HL-60 (cell line): ENCODE results near the gene SLC3A2.

Source experiments
- POLR2AphosphoS5 ChIP-seq: IDR thresholded peaks from 2 replicates; pipeline ENCODE4 v1.6.1; 2012; ENCODE audit warnings: low read depth
- SPI1 ChIP-seq: IDR thresholded peaks from 2 replicates; pipeline ENCODE4 v1.6.1; 2012; ENCODE audit warnings: low read depth, mild to moderate bottlenecking, borderline replicate concordance
- TF ChIP-seq, protein P1 (sequence below): IDR thresholded peaks from one replicate; pipeline ENCODE4 v1.5.1; 2011; ENCODE audit warnings: low read length, control low read depth, inconsistent platforms; ENCODE audit not compliant: insufficient read depth

DNA sequence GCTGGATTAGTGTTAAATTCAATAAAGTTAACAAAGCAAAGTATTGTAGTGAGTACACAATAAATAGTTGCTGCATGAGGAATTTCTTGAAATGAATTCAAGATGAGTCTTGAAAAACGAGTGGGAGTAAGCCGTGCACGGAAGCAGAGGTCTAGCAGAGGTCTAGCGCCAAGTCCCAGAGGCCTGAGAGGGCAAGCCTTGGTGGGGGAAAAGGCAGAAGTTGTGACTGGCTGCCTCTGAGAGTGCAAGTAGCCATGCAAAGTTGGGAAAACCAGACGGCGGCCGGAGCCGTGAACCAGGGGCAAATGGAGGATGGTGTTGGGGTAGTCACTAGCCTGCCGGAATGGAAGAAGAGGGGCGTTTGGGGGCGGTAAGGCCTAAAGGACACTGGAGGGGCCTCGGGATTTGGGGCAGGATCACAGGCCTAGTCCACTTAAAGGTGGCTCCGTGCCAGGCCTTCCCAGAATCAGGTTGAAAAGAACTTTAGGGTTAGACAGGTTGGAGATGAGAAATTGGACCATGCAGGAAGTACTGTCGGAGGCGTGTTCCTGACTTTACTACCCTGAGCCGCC, 379 bp upstream of the SLC3A2 start:
- TF ChIP-seq SPI1 (no peak), POLR2AphosphoS5 (no peak)
- TF ChIP-seq, protein P1, sequence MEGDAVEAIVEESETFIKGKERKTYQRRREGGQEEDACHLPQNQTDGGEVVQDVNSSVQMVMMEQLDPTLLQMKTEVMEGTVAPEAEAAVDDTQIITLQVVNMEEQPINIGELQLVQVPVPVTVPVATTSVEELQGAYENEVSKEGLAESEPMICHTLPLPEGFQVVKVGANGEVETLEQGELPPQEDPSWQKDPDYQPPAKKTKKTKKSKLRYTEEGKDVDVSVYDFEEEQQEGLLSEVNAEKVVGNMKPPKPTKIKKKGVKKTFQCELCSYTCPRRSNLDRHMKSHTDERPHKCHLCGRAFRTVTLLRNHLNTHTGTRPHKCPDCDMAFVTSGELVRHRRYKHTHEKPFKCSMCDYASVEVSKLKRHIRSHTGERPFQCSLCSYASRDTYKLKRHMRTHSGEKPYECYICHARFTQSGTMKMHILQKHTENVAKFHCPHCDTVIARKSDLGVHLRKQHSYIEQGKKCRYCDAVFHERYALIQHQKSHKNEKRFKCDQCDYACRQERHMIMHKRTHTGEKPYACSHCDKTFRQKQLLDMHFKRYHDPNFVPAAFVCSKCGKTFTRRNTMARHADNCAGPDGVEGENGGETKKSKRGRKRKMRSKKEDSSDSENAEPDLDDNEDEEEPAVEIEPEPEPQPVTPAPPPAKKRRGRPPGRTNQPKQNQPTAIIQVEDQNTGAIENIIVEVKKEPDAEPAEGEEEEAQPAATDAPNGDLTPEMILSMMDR = no peak
